IPS-18c (cell line): ENCODE results near the gene CELA1.

Experiments used
- H3K4me3 ChIP-seq: 2 replicates; pipeline ENCODE4 v1.7.0; 2013; ENCODE audit warnings: low read depth, mild to moderate bottlenecking, low read length, moderate library complexity; ENCODE audit not compliant: insufficient read depth
- H3K9me3 ChIP-seq: one replicate; pipeline ENCODE4 v1.6.1; 2013; ENCODE audit warnings: mild to moderate bottlenecking, low read length, moderate library complexity; ENCODE audit not compliant: control insufficient read depth, insufficient read depth

CELA1 gene

GRCh38 chr12:51346581-51346980 lies at the start of gene CELA1:
Gene CELA1 (minus strand): TSS chr12:51346679. CDS start chr12:51346638, 41 bp downstream.
- Histone ChIP-seq H3K9me3 (no peaks in the 10 kb centered on the region), H3K4me3 (no peak within 1 kb of the TSS)

- no peaks in the 10 kb centered on the region for H3K9me3 ChIP-seq
- no peak overlapping the region for H3K4me3 ChIP-seq
Observed at GRCh38 chr12:51395283-51396230, 49.1 kb upstream of the CELA1 start.

- no peak overlapping the region for H3K4me3 ChIP-seq
- H3K9me3 ChIP-seq, result no peaks in the 10 kb centered on the region
Observed at GRCh38 chr12:51393676-51394545, 47.4 kb upstream of the CELA1 start.

- H3K4me3 ChIP-seq, result peak overlapping the region; percentile 87; the same call in 1 of the 2 replicates
- no peaks in the 10 kb centered on the region for H3K9me3 ChIP-seq
Observed at GRCh38 chr12:51392556-51393237, 46.2 kb upstream of the CELA1 start.

GRCh38 chr12:51391283-51392123 lies 45.0 kb upstream of the CELA1 start, which contains the start of gene GALNT6:
Gene GALNT6 (minus strand): TSS chr12:51391406. CDS start chr12:51379781, 11,625 bp downstream.
- peak within 1 kb of the TSS; percentile 87 for H3K4me3 ChIP-seq
- no peaks in the 10 kb centered on the region for H3K9me3 ChIP-seq

- Histone ChIP-seq H3K4me3 (peak overlapping the region; percentile 87), H3K9me3 (no peaks in the 10 kb centered on the region)
Observed at GRCh38 chr12:51390891-51391282, 44.4 kb upstream of the CELA1 start.

- no peaks in the 10 kb centered on the region for H3K9me3 ChIP-seq
- H3K4me3 ChIP-seq, result peak overlapping the region; percentile 87
Observed at GRCh38 chr12:51390457-51390856, 44.0 kb upstream of the CELA1 start.

GRCh38 chr12:51389302-51389999 lies 43.0 kb upstream of the CELA1 start:
- Histone ChIP-seq H3K9me3 (no peaks in the 10 kb centered on the region), H3K4me3 (no peak overlapping the region)

- no peaks in the 10 kb centered on the region for H3K9me3 ChIP-seq
- no peak overlapping the region for H3K4me3 ChIP-seq
Observed at GRCh38 chr12:51388846-51389245, 42.4 kb upstream of the CELA1 start.

- H3K9me3 ChIP-seq, result no peaks in the 10 kb centered on the region
- H3K4me3 ChIP-seq, result no peak overlapping the region
Observed at GRCh38 chr12:51388069-51388799, 41.8 kb upstream of the CELA1 start.

GRCh38 chr12:51386351-51386750 lies 39.9 kb upstream of the CELA1 start:
- H3K4me3 ChIP-seq, result no peak overlapping the region
- H3K9me3 ChIP-seq, result no peaks in the 10 kb centered on the region

GRCh38 chr12:51383269-51383905 lies 36.9 kb upstream of the CELA1 start:
- Histone ChIP-seq H3K4me3 (no peak overlapping the region), H3K9me3 (no peaks in the 10 kb centered on the region)

GRCh38 chr12:51382173-51382572 lies 35.7 kb upstream of the CELA1 start:
- Histone ChIP-seq H3K9me3 (no peaks in the 10 kb centered on the region), H3K4me3 (no peak overlapping the region)

- Histone ChIP-seq H3K4me3 (no peak overlapping the region), H3K9me3 (no peaks in the 10 kb centered on the region)
Observed at GRCh38 chr12:51381226-51382079, 35.0 kb upstream of the CELA1 start.
